ENCODE data around the gene ZNF791. TPM values are rescaled to one million over a fixed set of nuclear protein-coding genes. Genes with fewer than 3 reads are reported as not detected.
"Not testable (repeated sequence)": the region's sequence is repeated elsewhere in the genome, so short reads cannot be mapped to it uniquely, and the experiment has no call there.

The ZNF791 gene
- total RNA-seq, 1 donor, result 15.8 TPM

DNA sequence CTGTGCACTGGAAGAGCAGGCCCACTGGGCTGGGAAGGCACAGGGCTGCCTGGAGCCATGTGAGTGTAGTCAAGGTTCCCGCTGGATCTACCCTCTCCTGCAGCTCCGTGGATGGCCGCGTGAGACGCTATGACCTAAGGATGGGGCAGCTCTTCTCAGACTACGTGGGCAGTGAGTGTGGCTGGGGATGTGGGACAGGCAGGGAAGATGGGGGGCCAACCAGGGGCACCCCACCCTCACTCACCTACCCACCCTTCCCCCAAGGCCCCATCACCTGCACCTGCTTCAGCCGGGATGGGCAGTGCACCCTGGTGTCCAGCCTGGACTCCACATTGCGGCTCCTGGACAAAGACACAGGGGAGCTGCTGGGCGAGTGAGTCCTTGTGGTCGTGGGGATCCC is 62.0 kb downstream of the ZNF791 start:
- no peak for DNase-seq (ENCODE audit: low read depth)
- TF ChIP-seq, protein P1, sequence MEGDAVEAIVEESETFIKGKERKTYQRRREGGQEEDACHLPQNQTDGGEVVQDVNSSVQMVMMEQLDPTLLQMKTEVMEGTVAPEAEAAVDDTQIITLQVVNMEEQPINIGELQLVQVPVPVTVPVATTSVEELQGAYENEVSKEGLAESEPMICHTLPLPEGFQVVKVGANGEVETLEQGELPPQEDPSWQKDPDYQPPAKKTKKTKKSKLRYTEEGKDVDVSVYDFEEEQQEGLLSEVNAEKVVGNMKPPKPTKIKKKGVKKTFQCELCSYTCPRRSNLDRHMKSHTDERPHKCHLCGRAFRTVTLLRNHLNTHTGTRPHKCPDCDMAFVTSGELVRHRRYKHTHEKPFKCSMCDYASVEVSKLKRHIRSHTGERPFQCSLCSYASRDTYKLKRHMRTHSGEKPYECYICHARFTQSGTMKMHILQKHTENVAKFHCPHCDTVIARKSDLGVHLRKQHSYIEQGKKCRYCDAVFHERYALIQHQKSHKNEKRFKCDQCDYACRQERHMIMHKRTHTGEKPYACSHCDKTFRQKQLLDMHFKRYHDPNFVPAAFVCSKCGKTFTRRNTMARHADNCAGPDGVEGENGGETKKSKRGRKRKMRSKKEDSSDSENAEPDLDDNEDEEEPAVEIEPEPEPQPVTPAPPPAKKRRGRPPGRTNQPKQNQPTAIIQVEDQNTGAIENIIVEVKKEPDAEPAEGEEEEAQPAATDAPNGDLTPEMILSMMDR (IDR thresholded peaks at IDR 0.05; ENCODE audit: insufficient read depth, low read length), result no peak
- H3K4me3 ChIP-seq (ENCODE audit: low read depth, low read length), result no peak overlapping the region

DNA sequence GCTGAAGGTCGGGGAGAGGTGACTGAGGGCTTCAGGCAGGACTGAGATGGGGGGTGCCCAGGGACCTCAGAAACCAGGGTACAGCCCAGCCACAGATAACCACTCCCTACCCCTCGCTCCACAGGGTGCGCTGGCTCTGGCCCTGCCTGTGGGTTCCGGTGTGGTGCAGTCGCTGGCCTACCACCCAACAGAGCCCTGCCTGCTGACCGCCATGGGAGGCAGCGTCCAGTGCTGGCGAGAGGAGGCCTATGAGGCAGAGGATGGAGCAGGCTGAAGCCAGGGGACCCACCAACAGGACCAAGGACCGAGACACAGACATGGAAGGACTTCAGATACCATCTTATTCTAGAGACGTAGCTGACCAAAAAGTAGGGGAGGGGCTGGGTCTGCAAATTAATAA is 64.7 kb downstream of the ZNF791 start:
- no peak for DNase-seq (ENCODE audit: low read depth)
- TF ChIP-seq, protein P1 (IDR thresholded peaks at IDR 0.05; ENCODE audit: insufficient read depth, low read length), result no peak
- H3K4me3 ChIP-seq (ENCODE audit: low read depth, low read length), result no peak overlapping the region

DNA sequence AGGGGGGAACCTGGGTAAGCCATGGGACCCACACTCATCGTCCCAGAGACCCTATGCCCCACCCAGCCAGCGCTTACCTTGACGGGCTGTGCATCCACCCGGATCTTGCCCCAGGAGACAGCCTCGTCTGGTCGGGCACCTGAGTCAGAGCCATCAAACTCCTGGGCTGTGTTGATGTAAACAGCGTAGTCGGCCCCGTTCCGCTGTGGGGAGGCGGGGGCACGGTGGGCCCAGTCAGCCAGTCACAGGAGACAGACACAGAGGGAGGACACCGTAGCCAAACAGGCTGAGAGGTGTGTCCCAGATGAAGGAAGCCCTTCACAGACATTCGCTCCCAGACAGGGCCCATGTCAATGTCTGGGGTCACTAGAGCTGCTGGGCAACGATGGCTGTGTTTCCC is 65.2 kb downstream of the ZNF791 start:
- DNase-seq (ENCODE audit: low read depth), result no peak
- TF ChIP-seq, protein P1 (IDR thresholded peaks at IDR 0.05; ENCODE audit: insufficient read depth, low read length), result no peak
- H3K4me3 ChIP-seq (ENCODE audit: low read depth, low read length), result no peak overlapping the region

DNA sequence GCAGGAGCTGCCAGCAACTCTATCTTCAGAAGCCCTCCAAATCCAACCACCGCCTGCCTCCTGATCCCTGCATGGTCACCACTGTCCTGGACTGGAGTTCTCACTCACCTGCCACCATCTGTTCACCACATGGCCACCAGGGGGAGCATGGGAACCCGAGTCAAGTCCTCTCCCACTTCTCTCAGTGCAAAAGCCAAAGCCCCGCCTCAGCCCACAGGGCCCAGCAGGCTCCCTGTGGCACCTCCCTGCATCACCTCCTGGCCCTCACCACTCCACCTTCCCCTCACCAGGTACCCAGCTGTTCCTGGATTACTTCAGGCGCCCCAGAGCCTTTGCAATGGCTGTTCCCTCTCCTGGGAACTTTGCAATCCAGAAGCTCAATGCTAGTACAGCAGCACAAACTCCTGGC is 65.7 kb downstream of the ZNF791 start:
- DNase-seq (ENCODE audit: low read depth), result peak; percentile 71
- H3K4me3 ChIP-seq (ENCODE audit: low read depth, low read length), result no peak overlapping the region
- TF ChIP-seq, protein P1 (IDR thresholded peaks at IDR 0.05; ENCODE audit: insufficient read depth, low read length), result peak; percentile 93

DNA sequence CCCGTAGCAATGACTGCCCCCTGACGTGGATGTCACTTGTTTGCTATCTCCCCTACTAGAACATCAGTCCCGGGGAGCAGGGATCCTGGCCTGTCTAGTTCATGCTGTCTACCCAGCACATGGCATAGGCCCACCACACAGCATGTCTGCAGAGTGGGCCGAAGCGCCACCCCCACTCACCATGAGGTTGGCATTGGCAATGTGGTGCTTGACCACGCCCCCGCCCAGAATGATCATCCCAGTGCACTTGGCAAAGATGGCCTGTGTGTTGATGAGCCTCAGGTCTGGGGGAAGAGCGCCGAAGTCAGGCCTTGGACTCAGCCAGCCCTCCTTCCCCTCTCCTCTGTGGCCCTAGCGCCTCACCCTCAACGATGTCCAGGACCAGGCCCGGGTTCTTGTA is 66.2 kb downstream of the ZNF791 start:
- TF ChIP-seq, protein P1 (IDR thresholded peaks at IDR 0.05; ENCODE audit: insufficient read depth, low read length), result no peak
- no peak overlapping the region for H3K4me3 ChIP-seq (ENCODE audit: low read depth, low read length)
- no peak for DNase-seq (ENCODE audit: low read depth)

DNA sequence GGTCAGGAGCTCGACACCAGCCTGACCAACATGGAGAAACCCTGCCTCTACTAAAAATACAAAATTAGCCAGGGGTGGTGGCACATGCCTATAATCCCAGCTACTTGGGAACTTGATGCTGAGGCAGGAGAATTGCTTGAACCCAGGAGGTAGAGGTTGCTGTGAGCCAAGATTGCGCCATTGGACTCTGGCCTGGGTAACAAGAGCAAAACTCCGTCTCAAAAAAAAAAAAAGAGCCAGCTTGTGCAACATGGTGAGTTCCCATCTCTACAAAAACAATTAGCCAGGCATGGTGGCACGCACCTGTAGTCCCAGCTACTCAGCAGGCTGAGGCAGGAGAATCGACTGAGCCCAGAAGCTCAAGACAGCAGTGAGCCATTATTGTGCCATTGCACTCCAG is 67.3 kb downstream of the ZNF791 start:
- not testable (repeated sequence) for H3K4me3 ChIP-seq (ENCODE audit: low read depth, low read length); DNase-seq (ENCODE audit: low read depth)

DNA sequence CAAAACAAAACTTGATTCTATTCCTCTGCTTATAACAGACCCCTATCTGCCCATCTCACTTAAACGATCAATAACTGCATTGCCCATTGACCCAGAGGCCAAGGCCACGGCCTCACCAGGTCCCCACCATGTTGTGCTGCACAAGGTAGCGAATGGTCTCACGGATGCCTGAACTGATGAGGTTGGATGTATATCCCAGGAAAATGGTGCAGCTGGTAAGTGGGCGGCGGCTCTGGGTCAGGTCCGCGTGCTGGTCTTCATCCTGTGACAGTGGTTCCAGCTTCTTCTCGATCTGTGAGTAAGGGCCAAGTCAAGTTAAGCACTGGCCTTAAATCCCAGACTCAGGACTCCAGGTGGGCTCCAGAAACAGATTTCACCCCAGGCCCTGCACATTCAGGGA is 69.3 kb downstream of the ZNF791 start:
- TF ChIP-seq, protein P1 (IDR thresholded peaks at IDR 0.05; ENCODE audit: insufficient read depth, low read length), result no peak
- no peak for DNase-seq (ENCODE audit: low read depth)
- H3K4me3 ChIP-seq (ENCODE audit: low read depth, low read length), result no peak overlapping the region
